Mammary epithelial cell (primary cell): ENCODE results near the gene TFCP2.

ENCODE experiments used
- CTCF ChIP-seq, 2 donors: IDR thresholded peaks in 1 of 2; conservative IDR thresholded peaks in 1 of 2; 2 replicates each; pipeline ENCODE4 v1.5.1; 2011 to 2012; ENCODE audit warnings: inconsistent platforms in 2 of 2, low read length in 2 of 2, mild to moderate bottlenecking in 2 of 2, control low read depth in 1 of 2, low read depth in 1 of 2; ENCODE audit not compliant: insufficient read depth in 1 of 2; ENCODE audit errors: extremely low read depth in 1 of 2
- EZH2 ChIP-seq: IDR thresholded peaks from 2 replicates; pipeline ENCODE4 v1.6.1; 2012; ENCODE audit warnings: low read length, inconsistent platforms, borderline replicate concordance

- no peak for TF ChIP-seq CTCF (conservative IDR thresholded peaks at IDR 0.05 in 1 of 2, IDR thresholded peaks at IDR 0.05 in 1 of 2; ENCODE audit: extremely low read depth in 1 of 2, insufficient read depth in 1 of 2, low read depth in 1 of 2, low read length in 2 of 2)
- no peak for TF ChIP-seq EZH2
These were observed 64.8 kb downstream of the TFCP2 start for GRCh38 chr12:51108136-51108535.
